Caco-2 (cell line): ENCODE measurements around the gene GJD2. TPM values are rescaled to one million over a fixed set of nuclear protein-coding genes. Genes with fewer than 3 reads are reported as not detected.

ENCODE experiments used
- BruUV-seq: library from RNA; stranded (reverse); fragments of 400-500 nt; replicated peaks from 2 replicates; lab custom pipeline; 2021; lab: Mats Ljungman, UMichigan
- CTCF ChIA-PET: fragments of 300-600 bp; sonication (Branson Sonifier 250); formaldehyde crosslinking; loops from one replicate; lab custom pipeline; 2022; ENCODE audit warnings: antibody characterized with exemption; lab: Charles Lee
- POLR2A ChIA-PET: fragments of 300-600 bp; sonication (Branson Sonifier 250); formaldehyde crosslinking; loops from one replicate; lab custom pipeline; 2022; ENCODE audit warnings: antibody characterized with exemption; lab: Charles Lee
- DNase-seq, 2 experiments: peaks; one replicate each; pipeline versions ENCODE4 v3.0.0 to v3.0.0-alpha.2; 2020 to 2022
- H3K27me3 ChIP-seq: replicated peaks from 2 replicates; pipeline ENCODE4 v1.6.0; 2011; ENCODE audit warnings: low read length; ENCODE audit not compliant: control insufficient read depth, insufficient read depth
- H3K36me3 ChIP-seq: 2 replicates; pipeline ENCODE4 v1.5.1; 2011; ENCODE audit warnings: low read length; ENCODE audit not compliant: control insufficient read depth, insufficient read depth
- H3K4me1 ChIP-seq: fragments of 250-450 bp; sonication (Bioruptor Pico); 2 replicates; pipeline ENCODE4 v1.5.1; 2020; ENCODE audit warnings: mild to moderate bottlenecking
- H3K4me3 ChIP-seq: 2 replicates; pipeline ENCODE4 v1.5.1; 2011; ENCODE audit warnings: low read depth, mild to moderate bottlenecking, control low read depth, low read length
- H3K9me3 ChIP-seq: fragments of 250-450 bp; sonication (Bioruptor Pico); 2 replicates; pipeline ENCODE4 v1.5.1; 2020; ENCODE audit warnings: mild to moderate bottlenecking, moderate library complexity
- H3K27ac Mint-ChIP-seq: one replicate; pipeline ENCODE4 v1.8.0; 2022; ENCODE audit warnings: mixed read lengths; ENCODE audit not compliant: unreplicated experiment
- H3K27me3 Mint-ChIP-seq: one replicate; pipeline ENCODE4 v1.8.0; 2022; ENCODE audit warnings: mixed read lengths; ENCODE audit not compliant: insufficient read depth, unreplicated experiment
- H3K36me3 Mint-ChIP-seq: one replicate; pipeline ENCODE4 v1.8.0; 2022; ENCODE audit warnings: mild to moderate bottlenecking, mixed read lengths; ENCODE audit not compliant: insufficient read depth, unreplicated experiment
- H3K4me1 Mint-ChIP-seq: one replicate; pipeline ENCODE4 v1.8.0; 2022; ENCODE audit warnings: low read depth, mixed read lengths; ENCODE audit not compliant: unreplicated experiment
- H3K4me3 Mint-ChIP-seq: one replicate; pipeline ENCODE4 v1.8.0; 2022; ENCODE audit warnings: mild to moderate bottlenecking, moderate library complexity, mixed read lengths; ENCODE audit not compliant: unreplicated experiment
- H3K9me3 Mint-ChIP-seq: one replicate; pipeline ENCODE4 v1.8.0; 2022; ENCODE audit warnings: mixed read lengths; ENCODE audit not compliant: unreplicated experiment
- intact Hi-C: fragments of 100-400 bp; cut with micrococcal nuclease; formaldehyde crosslinking; loops from one replicate; pipeline ENCODE4 v1.10.0; 2022; ENCODE audit not compliant: unreplicated experiment
- total RNA-seq: library from RNA; stranded (reverse); gene quantifications from 2 replicates; pipeline ENCODE4 v1.2.3, GENCODE V29; 2022
- TF ChIP-seq, protein P1 (sequence below), 2 experiments: fragments of 200-600 bp in 1 of 2; IDR thresholded peaks; 1 replicate in 1 of 2; 2 replicates in 1 of 2; pipeline versions ENCODE4 v1.5.1 to v1.8.0; 2011 to 2022; ENCODE audit warnings: antibody characterized with exemption in 1 of 2, control low read depth in 1 of 2, inconsistent platforms in 1 of 2, low read depth in 1 of 2, low read length in 1 of 2, mild to moderate bottlenecking in 1 of 2, moderate library complexity in 1 of 2; ENCODE audit not compliant: insufficient read depth in 1 of 2, severe bottlenecking in 1 of 2, unreplicated experiment in 1 of 2

GJD2 gene
- total RNA-seq, 1 experiment from 2014 or later: not detected

- no peak for DNase-seq
- intact Hi-C loops: no loop called here
- Histone ChIP-seq H3K36me3 (no peaks in the 10 kb centered on the region), H3K4me3 (no peak overlapping the region), H3K4me1 (no peaks in the 10 kb centered on the region), H3K27me3 (no peaks in the 10 kb centered on the region), H3K9me3 (no peaks in the 10 kb centered on the region)
- no peak overlapping the region for H3K4me3 Mint-ChIP-seq
- no TSS peak for BruUV-seq
- TF ChIP-seq, protein P1, sequence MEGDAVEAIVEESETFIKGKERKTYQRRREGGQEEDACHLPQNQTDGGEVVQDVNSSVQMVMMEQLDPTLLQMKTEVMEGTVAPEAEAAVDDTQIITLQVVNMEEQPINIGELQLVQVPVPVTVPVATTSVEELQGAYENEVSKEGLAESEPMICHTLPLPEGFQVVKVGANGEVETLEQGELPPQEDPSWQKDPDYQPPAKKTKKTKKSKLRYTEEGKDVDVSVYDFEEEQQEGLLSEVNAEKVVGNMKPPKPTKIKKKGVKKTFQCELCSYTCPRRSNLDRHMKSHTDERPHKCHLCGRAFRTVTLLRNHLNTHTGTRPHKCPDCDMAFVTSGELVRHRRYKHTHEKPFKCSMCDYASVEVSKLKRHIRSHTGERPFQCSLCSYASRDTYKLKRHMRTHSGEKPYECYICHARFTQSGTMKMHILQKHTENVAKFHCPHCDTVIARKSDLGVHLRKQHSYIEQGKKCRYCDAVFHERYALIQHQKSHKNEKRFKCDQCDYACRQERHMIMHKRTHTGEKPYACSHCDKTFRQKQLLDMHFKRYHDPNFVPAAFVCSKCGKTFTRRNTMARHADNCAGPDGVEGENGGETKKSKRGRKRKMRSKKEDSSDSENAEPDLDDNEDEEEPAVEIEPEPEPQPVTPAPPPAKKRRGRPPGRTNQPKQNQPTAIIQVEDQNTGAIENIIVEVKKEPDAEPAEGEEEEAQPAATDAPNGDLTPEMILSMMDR (IDR thresholded peaks at IDR 0.05; ENCODE audit: insufficient read depth in 1 of 2, low read depth in 1 of 2, low read length in 1 of 2, severe bottlenecking in 1 of 2, unreplicated experiment in 1 of 2): no peak
- no peak overlapping the region for H3K27ac Mint-ChIP-seq
- peaks cover 16% of the 10 kb centered on the region for H3K27me3 Mint-ChIP-seq
- no peaks in the 10 kb centered on the region for H3K9me3 Mint-ChIP-seq
- H3K36me3 Mint-ChIP-seq: no peaks in the 10 kb centered on the region
- POLR2A ChIA-PET: no interaction called here
- CTCF ChIA-PET: no interaction called here
- no peaks in the 10 kb centered on the region for H3K4me1 Mint-ChIP-seq
Observed at GRCh38 chr15:34754171-34754601, 612 bp downstream of the GJD2 start.

GRCh38 chr15:34753236-34753894 is 1.4 kb downstream of the GJD2 start:
- Mint-ChIP-seq H3K27me3 (peaks cover 18% of the 10 kb centered on the region), H3K4me3 (no peak overlapping the region), H3K36me3 (no peaks in the 10 kb centered on the region), H3K9me3 (no peaks in the 10 kb centered on the region), H3K4me1 (no peaks in the 10 kb centered on the region), H3K27ac (no peak overlapping the region)
- ChIA-PET POLR2A (no interaction called here), CTCF (no interaction called here)
- TF ChIP-seq, protein P1 (IDR thresholded peaks at IDR 0.05; ENCODE audit: insufficient read depth in 1 of 2, low read depth in 1 of 2, low read length in 1 of 2, severe bottlenecking in 1 of 2, unreplicated experiment in 1 of 2): no peak
- Histone ChIP-seq H3K9me3 (no peaks in the 10 kb centered on the region), H3K27me3 (no peaks in the 10 kb centered on the region), H3K4me3 (no peak overlapping the region), H3K4me1 (no peaks in the 10 kb centered on the region), H3K36me3 (no peaks in the 10 kb centered on the region)
- DNase-seq: peak in 1 of 2 experiments; percentile 52
- intact Hi-C loops: no loop called here
- BruUV-seq: no TSS peak

DNA sequence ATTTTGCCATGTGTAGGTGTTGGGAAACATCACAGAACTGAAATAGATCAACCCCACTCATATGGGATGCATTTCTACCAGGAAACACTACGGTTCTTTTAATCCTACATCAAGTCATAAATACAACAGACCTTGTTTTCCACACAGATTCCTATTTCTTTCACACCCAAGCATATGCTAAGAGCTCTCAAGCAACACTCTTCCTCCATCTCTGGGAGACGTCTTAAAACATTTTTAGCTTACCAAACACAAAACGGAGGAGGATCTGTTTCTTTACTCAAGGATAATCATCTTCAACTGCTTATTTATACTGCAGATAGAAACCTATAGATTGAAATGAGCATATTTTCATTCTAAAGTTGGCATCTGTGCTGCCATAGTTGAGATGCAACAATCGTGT is 5.1 kb downstream of the GJD2 start:
- CTCF ChIA-PET: no interaction called here
- no peaks in the 10 kb centered on the region for H3K36me3 Mint-ChIP-seq
- POLR2A ChIA-PET: no interaction called here

More for the DNA sequence above, 5.1 kb downstream of the GJD2 start:
- Mint-ChIP-seq H3K9me3 (no peaks in the 10 kb centered on the region), H3K4me1 (no peaks in the 10 kb centered on the region), H3K27ac (no peak overlapping the region), H3K4me3 (no peak overlapping the region), H3K27me3 (peaks cover 13% of the 10 kb centered on the region)
- no peak for DNase-seq
- no peaks in the 10 kb centered on the region; the same call in 1 of the 2 replicates for H3K27me3 ChIP-seq
- no peaks in the 10 kb centered on the region for H3K36me3 ChIP-seq
- no TSS peak for BruUV-seq
- TF ChIP-seq, protein P1 (IDR thresholded peaks at IDR 0.05; ENCODE audit: insufficient read depth in 1 of 2, low read depth in 1 of 2, low read length in 1 of 2, severe bottlenecking in 1 of 2, unreplicated experiment in 1 of 2): no peak
- H3K4me1 ChIP-seq: no peaks in the 10 kb centered on the region
- intact Hi-C loops: no loop called here
- H3K9me3 ChIP-seq: no peaks in the 10 kb centered on the region
- H3K4me3 ChIP-seq: no peak overlapping the region
